GM21619 (cell line): Measurements from ENCODE around the gene CFAP46.
"Not testable (repeated sequence)": the region's sequence is repeated elsewhere in the genome, so short reads cannot be mapped to it uniquely, and the experiment has no call there.

Experiments used
- ATAC-seq: cut with Tn5 transposase; IDR thresholded peaks from one replicate; pipeline ENCODE4 v1.9.1; 2021; ENCODE audit not compliant: unreplicated experiment

Gene CFAP46

DNA sequence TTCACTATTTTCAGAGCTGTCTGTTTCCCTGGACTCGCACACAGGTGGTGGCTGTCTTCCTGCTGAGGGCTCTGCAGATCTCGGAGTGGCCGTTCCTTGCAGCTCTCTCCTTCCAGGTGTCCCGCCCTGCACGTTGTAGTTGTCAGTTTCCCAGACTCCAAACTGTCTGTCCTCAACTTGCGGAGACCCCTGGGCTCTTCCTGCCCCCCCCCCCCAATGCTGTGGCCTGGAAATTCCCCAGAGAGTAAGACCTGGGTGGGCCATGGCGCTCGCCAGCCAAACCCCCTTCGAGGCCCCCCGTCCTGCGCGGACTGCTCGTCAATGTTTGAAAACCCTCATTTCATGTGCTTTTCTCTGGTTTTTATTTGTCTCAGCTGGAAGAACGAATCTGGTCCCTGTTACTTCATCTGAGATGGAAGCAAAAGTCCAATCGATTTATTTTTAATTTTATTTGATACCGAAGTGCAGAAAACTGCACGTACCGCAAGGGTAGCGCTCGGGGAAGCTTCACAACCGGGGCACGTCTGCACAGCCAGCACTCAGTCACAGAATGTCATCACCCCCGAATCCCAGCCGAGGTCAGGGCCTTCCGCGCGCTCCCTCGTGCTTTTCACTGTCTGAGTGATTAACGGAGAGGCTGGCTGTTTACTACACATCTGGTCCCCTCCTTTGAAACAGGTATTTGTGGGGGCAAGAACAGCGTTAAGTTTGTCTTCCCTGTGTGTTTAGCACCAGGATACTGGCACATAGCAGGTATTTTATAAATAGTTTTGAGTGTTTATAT, 110.0 kb downstream of the CFAP46 start:
- ATAC-seq = no peak

DNA sequence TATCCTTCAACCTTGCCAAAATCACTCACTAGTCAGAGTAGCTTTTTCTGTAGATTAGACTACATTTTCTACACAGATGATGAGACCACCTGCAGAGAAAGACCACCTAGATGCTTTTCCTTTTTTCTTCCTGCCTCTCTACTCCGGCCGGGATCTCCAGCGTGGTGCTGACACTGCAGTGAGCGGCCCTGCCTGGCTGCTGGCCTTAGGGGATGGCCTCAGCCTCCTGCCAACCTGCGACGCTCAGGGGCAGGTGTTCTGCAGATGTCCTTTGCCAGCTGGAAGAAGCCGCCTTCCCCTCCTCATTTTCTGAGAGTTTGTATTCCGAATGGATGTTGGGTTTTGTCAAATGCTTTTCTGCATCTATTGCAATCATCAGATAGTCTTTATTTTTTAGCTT, 113.0 kb downstream of the CFAP46 start:
- ATAC-seq = no peak

DNA sequence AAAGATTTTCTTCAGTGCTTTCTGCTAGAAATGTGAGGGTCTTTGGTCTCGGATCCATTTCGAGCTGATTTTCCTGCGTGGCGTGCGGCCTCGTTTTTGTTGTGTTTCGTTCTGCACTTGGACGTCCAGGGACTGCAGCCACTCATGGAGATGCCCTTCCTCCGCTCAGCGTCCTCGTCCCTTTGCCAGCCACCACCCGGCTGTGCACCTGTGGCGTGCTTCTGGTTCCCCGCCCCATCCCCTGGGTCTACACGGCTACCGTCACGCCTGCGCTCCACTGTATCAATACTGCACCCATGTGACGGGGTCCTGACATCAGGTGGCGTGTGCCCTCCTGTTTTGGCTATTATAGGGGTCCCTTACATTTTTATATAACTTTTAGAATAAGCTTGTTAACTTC, 113.7 kb downstream of the CFAP46 start:
- ATAC-seq = no peak

DNA sequence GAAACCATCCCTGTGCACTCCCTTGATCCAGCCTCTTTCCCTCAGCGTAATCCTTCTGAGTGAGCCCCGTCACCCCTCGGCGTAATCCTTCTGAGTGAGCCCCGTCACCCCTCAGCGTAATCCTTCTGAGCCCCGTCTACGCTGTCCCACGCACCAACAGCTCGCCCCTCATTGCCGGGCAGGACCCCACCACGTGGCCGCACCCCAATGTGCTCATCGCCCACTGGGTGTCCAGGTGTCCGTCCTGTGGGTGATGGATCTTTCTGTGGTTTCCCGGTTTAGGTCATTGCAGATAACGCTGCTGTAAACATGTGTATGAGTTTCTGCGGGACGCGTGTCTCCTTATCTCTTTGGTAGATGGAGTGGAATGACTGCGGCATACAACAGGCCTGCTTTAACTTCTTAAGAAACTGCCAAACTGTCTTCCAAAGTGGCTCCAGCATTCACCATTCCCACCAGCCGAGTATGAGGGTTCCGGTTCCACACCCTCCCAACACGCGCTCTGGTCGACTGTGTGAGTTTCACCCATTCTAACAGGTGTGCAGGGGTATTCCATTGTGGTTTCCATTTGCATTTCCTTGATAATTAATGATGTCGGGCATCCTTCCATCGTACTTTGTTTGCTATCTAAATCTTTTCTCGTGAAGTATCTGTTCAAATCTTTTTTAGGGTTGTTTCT, 114.4 kb downstream of the CFAP46 start:
- no peak for ATAC-seq

DNA sequence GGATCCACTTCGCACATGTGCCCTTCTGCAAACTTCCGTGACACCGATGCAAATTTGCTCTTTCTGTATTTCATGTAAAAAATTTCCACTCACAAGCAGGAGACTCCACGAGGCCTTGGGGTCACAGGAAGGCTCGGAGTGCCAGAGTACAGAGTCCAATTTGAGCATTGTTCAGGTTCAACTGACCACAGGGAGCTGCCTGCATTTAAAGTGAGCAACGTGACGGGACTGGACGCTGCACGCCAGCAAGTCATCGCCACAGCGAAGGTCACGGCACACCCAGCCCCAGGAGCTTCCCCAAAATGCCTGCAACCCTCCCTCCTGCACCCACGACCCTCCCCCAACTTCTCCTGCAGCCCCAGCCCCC, 115.0 kb downstream of the CFAP46 start:
- ATAC-seq = no peak

DNA sequence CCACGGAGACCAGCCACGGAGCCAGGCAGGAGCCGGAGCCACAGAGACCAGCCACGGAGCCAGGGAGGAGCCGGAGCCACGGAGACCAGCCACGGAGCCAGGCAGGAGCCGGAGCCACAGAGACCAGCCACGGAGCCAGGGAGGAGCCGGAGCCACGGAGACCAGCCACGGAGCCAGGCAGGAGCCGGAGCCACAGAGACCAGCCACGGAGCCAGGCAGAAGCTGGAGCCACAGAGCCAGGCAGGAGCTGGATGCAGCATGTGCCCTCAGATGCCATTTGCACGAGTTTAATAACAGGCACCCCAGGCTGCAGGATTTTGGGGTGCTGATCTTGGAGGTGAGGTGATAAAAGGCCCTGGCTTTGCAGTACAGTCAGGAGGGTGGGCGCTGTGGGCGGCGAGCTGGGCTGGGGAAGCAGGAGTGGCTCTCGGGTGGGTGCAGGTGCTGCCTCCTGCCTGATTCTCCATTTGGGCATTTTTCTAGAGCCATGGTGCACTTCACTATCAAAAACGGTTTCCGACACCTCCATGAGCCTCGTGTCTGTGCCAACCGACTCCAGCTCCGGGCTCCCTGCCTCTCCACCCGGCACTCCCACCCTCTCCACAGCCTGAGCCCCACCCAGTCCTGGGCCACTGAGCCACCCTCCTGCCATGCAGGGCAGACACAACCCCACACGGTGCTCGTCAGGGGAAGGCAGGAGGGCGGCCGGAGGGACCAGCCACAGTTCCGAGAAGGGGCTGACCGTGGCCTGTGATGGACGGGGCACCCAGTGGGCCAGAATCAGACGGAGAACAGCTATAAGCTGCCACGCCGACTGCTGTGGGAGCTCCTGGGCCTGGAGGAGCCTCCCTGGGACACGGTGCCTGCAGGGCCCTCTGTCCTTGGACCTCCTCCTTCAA, 115.6 kb downstream of the CFAP46 start:
- no peak for ATAC-seq

DNA sequence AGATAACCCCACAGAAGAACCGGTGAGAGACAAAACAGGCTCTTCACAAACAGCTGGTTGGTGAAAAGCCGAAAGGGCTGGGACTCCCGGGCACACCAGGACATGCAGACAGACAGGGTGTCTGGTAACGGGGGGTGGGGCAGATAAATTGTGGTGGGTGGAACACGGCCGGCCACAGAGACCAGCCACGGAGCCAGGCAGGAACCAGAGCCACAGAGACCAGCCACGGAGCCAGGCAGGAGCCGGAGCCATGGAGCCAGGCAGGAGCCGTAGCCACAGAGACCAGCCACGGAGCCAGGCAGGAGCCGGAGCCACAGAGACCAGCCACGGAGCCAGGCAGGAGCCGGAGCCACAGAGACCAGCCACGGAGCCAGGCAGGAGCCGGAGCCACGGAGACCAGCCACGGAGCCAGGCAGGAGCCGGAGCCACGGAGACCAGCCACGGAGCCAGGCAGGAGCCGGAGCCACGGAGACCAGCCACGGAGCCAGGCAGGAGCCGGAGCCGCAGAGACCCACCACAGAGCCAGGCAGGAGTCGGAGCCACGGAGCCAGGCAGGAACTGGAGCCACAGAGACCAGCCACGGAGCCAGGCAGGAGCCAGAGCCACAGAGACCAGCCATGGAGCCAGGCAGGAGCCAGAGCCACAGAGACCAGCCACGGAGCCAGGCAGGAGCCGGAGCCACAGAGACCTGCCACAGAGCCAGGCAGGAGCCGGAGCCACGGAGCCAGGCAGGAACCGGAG, 116.4 kb downstream of the CFAP46 start:
- not testable (repeated sequence) for ATAC-seq

DNA sequence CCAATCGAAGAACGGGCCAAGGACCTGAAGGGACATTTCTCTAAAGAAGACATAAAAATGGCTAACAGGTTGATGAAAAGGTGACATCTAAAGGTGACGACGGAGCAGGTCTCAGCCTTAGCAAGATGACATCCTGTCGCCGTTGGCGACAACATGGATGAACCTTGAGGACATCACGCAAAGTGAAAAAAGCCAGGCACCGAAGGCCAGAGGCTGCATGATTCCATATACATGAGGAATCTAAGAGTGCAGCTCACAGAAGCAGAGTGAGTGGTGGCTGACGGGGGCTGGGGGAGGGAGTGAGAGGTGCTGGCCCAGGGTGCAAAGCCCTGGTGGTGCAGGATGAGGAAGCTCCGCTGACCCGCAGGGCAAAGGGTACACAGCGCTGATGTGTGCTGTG, 122.3 kb downstream of the CFAP46 start:
- no peak for ATAC-seq

DNA sequence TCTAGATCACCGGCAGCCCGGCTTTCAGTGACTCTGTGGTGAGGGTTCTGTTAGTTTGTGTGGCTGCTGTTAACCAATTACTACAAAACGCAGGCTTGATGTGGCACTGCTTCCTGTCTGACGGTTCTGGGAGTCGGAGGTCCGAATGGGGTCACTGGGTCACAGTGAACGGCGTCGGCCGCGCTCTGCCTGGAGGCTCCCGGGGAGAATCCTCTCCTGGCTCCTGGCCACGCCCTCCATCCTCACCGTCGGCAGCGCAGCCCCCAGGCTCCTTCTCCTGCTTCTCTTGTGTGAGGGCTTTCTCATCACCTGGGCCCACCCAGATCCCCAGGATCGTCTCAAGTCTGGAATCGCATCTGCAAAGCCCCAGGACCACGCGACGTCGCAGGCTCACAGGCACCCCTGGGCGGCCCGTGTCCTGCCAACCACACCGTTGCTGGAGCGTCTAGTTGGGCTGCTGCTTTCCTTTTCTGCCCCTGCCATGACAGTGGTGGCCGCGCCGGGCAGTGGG, 124.6 kb downstream of the CFAP46 start:
- ATAC-seq = no peak

DNA sequence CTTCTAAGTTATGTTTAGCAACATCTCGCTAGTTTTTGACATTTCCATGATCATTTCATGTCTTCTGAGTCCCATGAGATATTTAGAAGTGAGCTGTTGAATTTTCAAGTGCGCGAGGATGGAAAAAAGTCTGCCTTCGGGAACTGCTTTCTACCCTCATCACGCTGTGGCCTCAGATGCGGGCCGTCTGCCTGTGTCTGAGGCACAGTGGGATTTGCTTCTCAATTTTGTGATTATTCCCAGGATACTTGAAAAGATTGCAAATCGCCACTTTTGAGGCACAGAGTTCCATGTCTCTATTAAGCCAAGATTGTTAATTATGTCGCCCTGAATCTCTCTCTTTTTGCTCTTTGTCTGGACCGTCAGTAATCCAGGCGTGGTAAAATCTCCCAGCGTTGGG, 125.7 kb downstream of the CFAP46 start:
- ATAC-seq = no peak

DNA sequence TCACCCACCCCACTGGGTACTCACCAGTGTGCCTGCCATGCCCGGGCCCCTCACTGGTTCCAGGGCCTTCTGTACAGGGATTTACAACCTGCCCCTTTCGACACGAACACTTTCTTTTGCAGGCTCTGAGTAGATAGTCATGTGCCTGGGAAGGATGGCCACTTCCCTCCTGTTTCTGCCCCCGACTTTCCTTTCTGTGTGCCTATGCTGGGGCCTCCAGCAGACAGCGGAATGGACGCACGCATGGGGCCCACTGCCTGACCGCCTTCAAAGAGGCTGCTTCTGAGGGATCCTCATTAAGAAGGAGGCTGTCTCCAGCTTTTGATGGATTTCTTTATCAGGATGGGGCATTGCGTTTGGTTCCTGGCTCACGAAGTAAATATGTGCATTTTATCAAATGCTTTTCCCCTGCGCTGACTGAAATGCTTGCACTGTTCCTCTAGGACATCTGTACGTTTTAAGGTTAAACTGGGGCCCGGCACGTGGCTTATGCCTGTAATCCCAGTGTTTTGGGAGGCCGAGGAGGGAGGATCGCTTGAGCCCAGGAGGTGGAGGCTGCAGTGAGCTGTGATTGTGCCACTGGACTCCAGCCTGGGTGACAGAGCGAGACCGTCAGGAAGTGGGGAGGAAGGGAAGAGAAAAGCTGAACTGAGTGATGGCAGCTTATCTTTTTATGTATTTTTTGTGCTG, 127.1 kb downstream of the CFAP46 start:
- ATAC-seq = no peak

DNA sequence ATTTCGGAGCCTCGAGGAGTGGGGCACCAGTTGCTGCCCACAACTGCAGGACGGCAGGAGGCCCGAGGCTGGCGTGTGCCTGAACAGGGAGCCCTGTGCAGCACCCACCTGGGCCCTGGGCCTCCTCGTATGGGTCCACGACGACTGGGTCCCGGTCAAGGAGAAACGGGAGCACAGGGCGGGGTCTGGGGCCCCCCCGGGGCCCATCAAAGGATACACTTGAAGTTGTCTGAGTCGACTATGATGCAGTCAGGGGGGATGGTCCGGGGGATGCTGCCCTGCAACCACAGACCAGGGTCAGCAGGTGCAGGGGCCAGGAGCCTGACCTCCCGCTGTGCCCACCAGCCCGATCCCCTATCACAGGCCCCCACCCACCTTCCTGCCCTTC, 127.9 kb downstream of the CFAP46 start:
- ATAC-seq = no peak

DNA sequence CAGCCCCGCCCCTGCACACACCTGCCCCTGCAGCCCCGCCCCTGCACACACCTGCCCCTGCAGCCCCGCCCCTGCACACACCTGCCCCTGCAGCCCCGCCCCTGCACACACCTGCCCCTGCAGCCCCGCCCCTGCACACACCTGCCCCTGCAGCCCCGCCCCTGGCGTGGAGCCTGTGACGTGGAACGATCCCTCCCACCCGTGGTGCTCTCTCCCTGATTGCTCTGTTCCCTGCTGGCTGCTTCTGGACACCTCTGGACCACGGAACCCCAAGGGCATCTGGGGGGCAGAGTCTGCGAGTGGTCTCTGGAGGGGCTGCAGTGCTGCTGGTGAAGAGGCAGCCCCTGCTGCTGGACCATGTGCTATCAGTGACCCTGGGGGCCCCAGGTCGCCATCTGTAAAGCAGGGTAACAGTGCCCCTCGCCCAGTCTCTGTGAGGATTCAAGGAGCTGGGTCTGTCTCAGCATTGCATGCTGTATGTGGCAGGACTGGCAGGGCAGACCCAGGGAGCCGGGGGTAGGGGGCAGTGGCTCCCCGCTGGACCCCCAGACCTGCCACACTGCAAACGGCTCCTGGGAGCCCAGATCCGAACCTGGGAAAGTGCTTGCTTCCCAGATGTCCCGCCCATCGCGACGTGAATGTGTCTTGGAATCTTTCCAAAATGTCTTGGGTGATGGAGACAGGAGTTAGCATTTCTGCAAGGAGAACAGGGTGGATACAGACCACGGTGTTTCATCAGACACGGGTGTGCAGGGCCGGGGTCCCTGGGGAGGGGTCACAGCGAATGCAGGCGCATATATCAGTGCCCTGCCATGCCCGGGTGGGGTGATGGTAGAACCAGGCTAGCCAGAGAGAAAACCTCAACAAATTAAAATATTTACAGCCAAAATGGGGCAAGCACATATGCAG, 128.6 kb downstream of the CFAP46 start:
- no peak for ATAC-seq

DNA sequence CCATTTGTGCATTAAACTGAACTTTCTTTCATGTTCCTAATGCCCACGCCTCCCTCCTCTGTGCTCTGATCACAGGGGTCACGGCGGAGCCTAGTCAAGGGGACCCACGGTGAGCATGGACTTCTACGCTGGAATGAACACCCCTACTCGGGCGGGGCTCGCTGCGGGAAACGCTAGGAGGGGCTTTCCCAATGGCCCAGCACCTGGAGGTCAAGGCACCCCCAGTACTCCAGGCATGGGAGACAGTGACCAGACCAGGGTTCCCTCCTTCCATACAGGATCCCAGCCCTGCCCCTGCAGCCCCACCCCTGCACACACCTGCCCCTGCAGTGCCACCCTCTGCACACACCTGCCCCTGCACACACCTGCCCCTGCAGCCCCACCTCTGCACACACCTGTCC, 129.4 kb downstream of the CFAP46 start:
- ATAC-seq = no peak

DNA sequence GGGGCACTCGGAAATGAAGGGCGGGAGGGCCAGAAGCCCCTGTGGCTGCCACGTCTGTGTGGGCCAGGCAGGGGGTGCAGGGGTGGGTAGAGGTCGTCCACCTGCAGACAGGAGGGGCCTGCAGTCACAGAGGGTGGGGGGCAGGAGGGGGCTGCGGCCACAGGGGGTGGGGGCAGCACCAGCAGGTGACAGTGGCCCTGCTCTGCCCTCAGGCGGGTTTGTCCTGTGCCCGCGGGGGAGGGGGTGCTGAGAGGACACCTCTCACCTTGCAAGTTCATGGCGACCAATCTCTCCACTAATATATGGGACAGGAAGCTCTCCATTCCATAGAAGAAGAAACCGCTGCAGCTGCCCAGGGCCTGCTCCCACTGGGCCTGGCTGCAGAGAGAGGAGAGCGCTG, 129.8 kb downstream of the CFAP46 start:
- no peak for ATAC-seq

DNA sequence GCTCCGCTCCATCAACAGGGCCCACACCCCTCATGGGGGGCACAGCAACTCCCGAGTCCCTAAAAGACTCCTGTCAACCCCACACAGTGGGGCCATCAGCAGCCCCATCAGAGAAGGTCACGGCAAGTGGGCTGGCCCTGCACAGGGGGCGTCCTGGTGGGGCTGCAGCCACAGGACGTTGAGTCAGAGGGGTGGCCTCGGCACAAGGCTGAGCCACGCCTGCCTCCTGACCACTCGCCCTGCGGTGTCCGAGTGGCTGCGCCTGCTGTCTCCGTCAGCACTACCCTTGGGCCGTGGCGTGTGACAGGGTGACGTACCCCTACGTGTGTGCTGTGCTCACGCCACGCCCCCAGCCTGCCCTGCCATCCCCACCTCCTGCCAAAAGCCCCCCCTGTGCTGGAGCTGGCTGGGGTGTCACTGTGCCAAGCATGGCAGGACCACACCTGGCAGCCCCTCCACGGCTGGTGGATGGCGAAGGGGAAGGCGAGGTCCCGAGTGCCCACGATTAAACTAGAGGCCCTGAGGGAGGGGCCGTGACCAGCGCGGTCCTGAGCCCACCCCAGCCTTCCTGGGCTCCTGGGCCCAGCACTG, 130.4 kb downstream of the CFAP46 start:
- no peak for ATAC-seq

DNA sequence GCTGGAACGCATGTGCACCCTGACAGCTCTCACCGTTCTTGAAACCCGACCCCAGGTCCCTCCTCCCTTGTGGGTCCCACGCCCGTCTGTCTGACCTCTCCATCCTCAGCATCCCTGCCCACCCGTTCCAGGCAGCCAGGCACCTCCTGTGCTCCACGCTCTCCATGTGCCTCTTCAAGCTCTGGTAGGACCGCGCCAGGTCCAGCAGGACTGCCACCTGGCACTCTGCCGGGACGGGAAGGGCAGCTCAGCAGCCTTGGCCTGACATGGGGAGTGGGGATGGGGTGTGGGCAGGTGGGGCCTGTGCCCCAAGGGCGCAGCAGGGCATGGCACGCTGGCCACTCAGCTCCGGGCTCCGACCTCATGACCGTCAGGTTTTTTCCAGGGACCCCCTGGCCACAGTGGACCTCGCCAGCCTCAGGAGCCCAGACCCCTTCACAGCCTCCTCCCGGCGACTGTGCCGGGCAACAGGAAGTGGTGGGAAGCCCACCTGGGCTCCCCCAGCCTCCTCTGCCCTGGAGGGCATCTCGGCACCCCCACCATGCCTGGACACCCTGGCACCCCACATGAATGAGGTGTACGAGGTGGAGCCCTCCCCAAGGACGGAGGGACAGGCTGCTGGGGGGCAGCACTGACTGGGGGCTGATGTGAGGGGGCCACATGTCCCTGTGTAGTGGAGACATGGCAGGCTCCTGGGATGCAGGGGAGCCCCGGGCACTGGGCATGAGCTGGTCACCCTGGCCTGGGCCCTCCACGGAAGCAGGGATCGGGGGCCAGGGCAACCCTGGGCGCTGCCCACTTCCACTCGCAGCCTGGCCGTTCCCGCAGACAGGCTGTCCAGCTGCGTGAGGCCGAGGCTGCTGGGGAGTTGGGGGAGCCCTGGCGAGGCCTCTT, 131.3 kb downstream of the CFAP46 start:
- ATAC-seq = no peak
